Prostate gland (tissue), 2 donors: Measurements from ENCODE around the gene ORC3. TPM values are rescaled to one million over a fixed set of nuclear protein-coding genes. Genes with fewer than 3 reads are reported as not detected.

Source experiments
- DNase-seq: peaks from one replicate; pipeline ENCODE4 v3.0.0-alpha.2; 2019; ENCODE audit warnings: low spot score
- H3K27ac ChIP-seq, 2 donors: fragments of 200-600 bp; sonication (generic); 2 replicates each; pipeline ENCODE4 v1.5.1; 2017 to 2019
- H3K27me3 ChIP-seq: fragments of 200-600 bp; sonication (generic); replicated peaks from 2 replicates; pipeline ENCODE4 v1.5.1; 2019; ENCODE audit not compliant: insufficient read depth
- H3K36me3 ChIP-seq, 2 donors: fragments of 200-600 bp; sonication (generic); 1 replicate in 1 of 2; 2 replicates in 1 of 2; pipeline versions ENCODE4 v1.5.1 to v1.8.1; 2017 to 2019
- H3K4me1 ChIP-seq: fragments of 200-600 bp; sonication (generic); replicated peaks from 2 replicates; pipeline ENCODE4 v1.5.1; 2019
- H3K4me3 ChIP-seq, 2 donors: fragments of 200-600 bp; sonication (generic); 2 replicates each; pipeline ENCODE4 v1.5.1; 2017 to 2019
- H3K9me3 ChIP-seq: fragments of 200-600 bp; sonication (generic); 2 replicates; pipeline ENCODE4 v1.5.1; 2017
- CTCF ChIP-seq, 4 experiments: fragments of 200-600 bp in 2 of 4; fragments of 450-650 bp in 2 of 4; sonication (generic) in 2 of 4; IDR thresholded peaks; 1 replicate in 3 of 4; 2 replicates in 1 of 4; pipeline ENCODE4 v1.5.1; 2016 to 2019; ENCODE audit warnings: antibody characterized with exemption in 4 of 4, mild to moderate bottlenecking in 2 of 4, moderate library complexity in 2 of 4
- POLR2A ChIP-seq: fragments of 450-650 bp; IDR thresholded peaks from one replicate; pipeline ENCODE4 v1.6.1; 2016; ENCODE audit warnings: antibody characterized with exemption, mild to moderate bottlenecking
- POLR2AphosphoS5 ChIP-seq: sonication (generic); formaldehyde crosslinking; IDR thresholded peaks from one replicate; pipeline ENCODE4 v1.6.1; 2017; ENCODE audit warnings: antibody characterized with exemption
- whole genome bisulfite sequencing: methylation state at CpG from one replicate; pipeline ENCODE4 v1.1.5; 2018; 5-methylcytosine and 5-hydroxymethylcytosine counted together
- intact Hi-C: fragments of 100-400 bp; cut with DNase I; formaldehyde crosslinking; loops from one replicate; pipeline ENCODE4 v1.14.2; 2022
- total RNA-seq, 2 donors: library from RNA; depleted of rRNA; stranded (reverse); fragments of >200 nt; gene quantifications; one replicate each; pipeline ENCODE4 v1.1.0, GENCODE V29; 2016

Gene ORC3
- total RNA-seq, 2 donors from 2014 or later, result 18.5 to 30.9 TPM

- H3K36me3 ChIP-seq, result no peaks in the 10 kb centered on the region
- no peaks in the 10 kb centered on the region for H3K9me3 ChIP-seq
- no peak for DNase-seq
- 29% methylated on average over 2 of the region's 2 CpGs for WGBS
- H3K4me3 ChIP-seq, result no peak overlapping the region
- no peaks in the 10 kb centered on the region for H3K27me3 ChIP-seq
- intact Hi-C loops, result no loop called here
- no peak overlapping the region for H3K27ac ChIP-seq
- no peak for TF ChIP-seq CTCF (IDR thresholded peaks at IDR 0.05)
- no peak for TF ChIP-seq POLR2A
- TF ChIP-seq POLR2AphosphoS5, result no peak
- peaks cover 5% of the 10 kb centered on the region for H3K4me1 ChIP-seq
Measured at GRCh38 chr6:87574237-87574804, 15.6 kb upstream of the ORC3 start.

GRCh38 chr6:87575423-87575822 is 14.5 kb upstream of the ORC3 start:
- H3K27me3 ChIP-seq, result no peaks in the 10 kb centered on the region
- no peak overlapping the region for H3K27ac ChIP-seq
- peaks cover 5% of the 10 kb centered on the region for H3K4me1 ChIP-seq
- H3K36me3 ChIP-seq, result no peaks in the 10 kb centered on the region
- no peak overlapping the region for H3K4me3 ChIP-seq
- intact Hi-C loops, result no loop called here
- DNase-seq, result no peak
- 49% methylated on average over 2 of the region's 2 CpGs for WGBS
- no peak for TF ChIP-seq POLR2AphosphoS5
- no peak for TF ChIP-seq CTCF (IDR thresholded peaks at IDR 0.05)
- TF ChIP-seq POLR2A, result no peak
- H3K9me3 ChIP-seq, result no peaks in the 10 kb centered on the region

- Histone ChIP-seq H3K27me3 (no peaks in the 10 kb centered on the region), H3K9me3 (no peaks in the 10 kb centered on the region), H3K4me1 (peaks cover 6% of the 10 kb centered on the region), H3K4me3 (no peak overlapping the region), H3K27ac (no peak overlapping the region), H3K36me3 (no peaks in the 10 kb centered on the region)
- 92% methylated on average over 4 of the region's 4 CpGs for WGBS
- intact Hi-C loops, result loop anchor here (10.0 kb wide), 1 partner anchor 1909 kb away; no protein-coding TSS in a partner anchor
- TF ChIP-seq CTCF (IDR thresholded peaks at IDR 0.05), result no peak
- no peak for TF ChIP-seq POLR2A
- no peak for TF ChIP-seq POLR2AphosphoS5
- no peak for DNase-seq
Measured at GRCh38 chr6:87583822-87584221, 6.1 kb upstream of the ORC3 start.

GRCh38 chr6:87586371-87587077 is 3.4 kb upstream of the ORC3 start:
- peaks cover 16% of the 10 kb centered on the region for H3K4me1 ChIP-seq
- intact Hi-C loops, result loop anchor here (5.0 to 10.0 kb wide), 2 partner anchors 434 to 1912 kb away; no protein-coding TSS in a partner anchor
- WGBS, result 92% methylated on average over 8 of the region's 8 CpGs

More at GRCh38 chr6:87586371-87587077, 3.4 kb upstream of the ORC3 start:
- Histone ChIP-seq H3K27ac (no peak overlapping the region), H3K27me3 (no peaks in the 10 kb centered on the region), H3K36me3 (no peaks in the 10 kb centered on the region), H3K9me3 (no peaks in the 10 kb centered on the region), H3K4me3 (no peak overlapping the region)
- no peak for DNase-seq
- no peak for TF ChIP-seq CTCF (IDR thresholded peaks at IDR 0.05)
- no peak for TF ChIP-seq POLR2A
- no peak for TF ChIP-seq POLR2AphosphoS5
